ENCODE measurements around the gene MUC3A. TPM values are rescaled to one million over a fixed set of nuclear protein-coding genes. Genes with fewer than 3 reads are reported as not detected.
"Not testable (repeated sequence)": the region's sequence is repeated elsewhere in the genome, so short reads cannot be mapped to it uniquely, and the experiment has no call there.

Gene MUC3A, protein sequence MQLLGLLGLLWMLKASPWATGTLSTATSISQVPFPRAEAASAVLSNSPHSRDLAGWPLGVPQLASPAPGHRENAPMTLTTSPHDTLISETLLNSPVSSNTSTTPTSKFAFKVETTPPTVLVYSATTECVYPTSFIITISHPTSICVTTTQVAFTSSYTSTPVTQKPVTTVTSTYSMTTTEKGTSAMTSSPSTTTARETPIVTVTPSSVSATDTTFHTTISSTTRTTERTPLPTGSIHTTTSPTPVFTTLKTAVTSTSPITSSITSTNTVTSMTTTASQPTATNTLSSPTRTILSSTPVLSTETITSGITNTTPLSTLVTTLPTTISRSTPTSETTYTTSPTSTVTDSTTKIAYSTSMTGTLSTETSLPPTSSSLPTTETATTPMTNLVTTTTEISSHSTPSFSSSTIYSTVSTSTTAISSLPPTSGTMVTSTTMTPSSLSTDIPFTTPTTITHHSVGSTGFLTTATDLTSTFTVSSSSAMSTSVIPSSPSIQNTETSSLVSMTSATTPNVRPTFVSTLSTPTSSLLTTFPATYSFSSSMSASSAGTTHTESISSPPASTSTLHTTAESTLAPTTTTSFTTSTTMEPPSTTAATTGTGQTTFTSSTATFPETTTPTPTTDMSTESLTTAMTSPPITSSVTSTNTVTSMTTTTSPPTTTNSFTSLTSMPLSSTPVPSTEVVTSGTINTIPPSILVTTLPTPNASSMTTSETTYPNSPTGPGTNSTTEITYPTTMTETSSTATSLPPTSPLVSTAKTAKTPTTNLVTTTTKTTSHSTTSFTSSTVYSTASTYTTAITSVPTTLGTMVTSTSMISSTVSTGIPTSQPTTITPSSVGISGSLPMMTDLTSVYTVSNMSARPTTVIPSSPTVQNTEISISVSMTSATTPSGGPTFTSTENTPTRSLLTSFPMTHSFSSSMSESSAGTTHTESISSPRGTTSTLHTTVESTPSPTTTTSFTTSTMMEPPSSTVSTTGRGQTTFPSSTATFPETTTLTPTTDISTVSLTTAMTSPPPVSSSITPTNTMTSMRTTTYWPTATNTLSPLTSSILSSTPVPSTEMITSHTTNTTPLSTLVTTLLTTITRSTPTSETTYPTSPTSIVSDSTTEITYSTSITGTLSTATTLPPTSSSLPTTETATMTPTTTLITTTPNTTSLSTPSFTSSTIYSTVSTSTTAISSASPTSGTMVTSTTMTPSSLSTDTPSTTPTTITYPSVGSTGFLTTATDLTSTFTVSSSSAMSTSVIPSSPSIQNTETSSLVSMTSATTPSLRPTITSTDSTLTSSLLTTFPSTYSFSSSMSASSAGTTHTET (N-terminal part only)
- polyA plus RNA-seq (ENCODE audit: insufficient read length in 3 of 3) = 1 to 10 TPM in 1 of 3 donors, under 1 TPM in 2; 0.59 to 1.1 (median 0.97) TPM
- long read RNA-seq, donor 1 = 0 reads
- long read RNA-seq, donor 2 = 0 reads
- long read RNA-seq, donor 3, partial matches to known transcripts = 0 of 1 reads
- long read RNA-seq, donor 3, other reads (novel, unspliced or antisense) = 0 of 1 reads
- long read RNA-seq, donor 4 = 0 reads
- long read RNA-seq, donor 5 = 0 reads
- long read RNA-seq, donor 6 = 0 reads
- long read RNA-seq, donor 7 = 0 reads
- long read RNA-seq, donor 8 = 0 reads
- long read RNA-seq, donor 9 = 0 reads
- long read RNA-seq, donor 10, partial matches to known transcripts = 0 of 1 reads
- long read RNA-seq, donor 10, other reads (novel, unspliced or antisense) = 0 of 1 reads
- long read RNA-seq, donor 11, partial matches to known transcripts = 0 of 1 reads
- long read RNA-seq, donor 11, other reads (novel, unspliced or antisense) = 0 of 1 reads
- long read RNA-seq, donor 12 = 0 reads
- long read RNA-seq, donor 13 = 0 reads
- long read RNA-seq, donor 14 = 0 reads
- long read RNA-seq, donor 15, full-length matches to known transcripts = 17 of 86 reads
- long read RNA-seq, donor 15, partial matches to known transcripts = 62 of 86 reads
- long read RNA-seq, donor 15, other reads (novel, unspliced or antisense) = 7 of 86 reads
- long read RNA-seq, donor 16 = 0 reads

DNA sequence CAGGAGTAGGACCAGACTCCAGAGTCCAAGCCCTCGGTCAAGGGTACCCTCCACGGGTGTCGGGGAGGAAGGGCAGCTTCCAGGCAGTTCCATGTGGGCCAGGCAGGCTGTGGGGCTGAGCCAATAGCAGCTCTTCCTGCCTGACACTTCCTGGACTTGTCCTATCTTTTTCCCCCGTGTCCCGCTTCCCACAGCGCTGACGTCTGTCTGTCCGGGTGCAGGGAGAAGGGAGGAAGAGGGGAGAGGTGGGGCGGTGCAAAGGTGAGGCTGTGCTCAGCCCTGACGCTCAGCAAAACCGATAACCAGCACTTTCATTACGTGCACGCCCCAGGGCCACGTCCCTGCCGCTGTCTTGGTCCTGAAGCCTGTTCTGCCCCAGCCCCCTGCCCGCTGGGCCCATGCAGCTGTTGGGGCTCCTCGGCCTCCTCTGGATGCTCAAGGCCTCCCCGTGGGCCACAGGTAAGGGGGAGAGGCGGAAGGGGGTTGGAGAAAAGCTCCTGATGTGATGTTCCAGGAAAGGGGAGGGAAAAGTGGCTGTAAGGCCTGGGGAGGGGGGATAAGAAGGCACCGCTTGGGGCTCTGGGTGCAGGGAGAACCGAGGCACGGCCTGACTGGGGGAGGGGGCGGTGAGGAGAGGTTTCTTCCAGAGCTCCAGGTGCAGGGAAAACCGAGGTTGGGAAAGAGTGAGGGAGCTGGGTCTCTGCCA, at the start of gene MUC3A:
TSS of gene MUC3A (plus strand) at position 308 of the 706 bp plus-strand sequence. CDS start at position 399, 91 bp downstream.
- DNase-seq = no peak

DNA sequence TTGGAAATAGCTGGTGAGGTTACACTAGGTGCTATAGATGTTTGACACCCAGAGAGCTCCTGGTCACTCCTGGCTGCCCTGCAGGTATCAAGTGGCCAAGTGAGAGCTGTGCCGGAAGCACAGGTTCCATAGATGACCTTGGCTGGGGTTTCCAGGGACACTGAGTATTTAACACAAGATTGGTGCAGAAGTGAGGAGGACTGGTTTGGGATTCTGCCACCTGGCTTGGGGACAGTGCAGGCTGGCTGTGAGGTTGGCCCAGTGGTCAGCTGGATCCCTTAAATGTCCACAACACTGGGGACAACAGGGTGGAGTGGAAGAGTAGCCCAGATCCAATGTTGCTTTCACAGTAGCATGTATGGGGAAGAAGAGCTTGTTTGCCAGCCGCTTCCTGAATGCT, 48.4 kb upstream of the MUC3A start:
- DNase-seq = no peak

DNA sequence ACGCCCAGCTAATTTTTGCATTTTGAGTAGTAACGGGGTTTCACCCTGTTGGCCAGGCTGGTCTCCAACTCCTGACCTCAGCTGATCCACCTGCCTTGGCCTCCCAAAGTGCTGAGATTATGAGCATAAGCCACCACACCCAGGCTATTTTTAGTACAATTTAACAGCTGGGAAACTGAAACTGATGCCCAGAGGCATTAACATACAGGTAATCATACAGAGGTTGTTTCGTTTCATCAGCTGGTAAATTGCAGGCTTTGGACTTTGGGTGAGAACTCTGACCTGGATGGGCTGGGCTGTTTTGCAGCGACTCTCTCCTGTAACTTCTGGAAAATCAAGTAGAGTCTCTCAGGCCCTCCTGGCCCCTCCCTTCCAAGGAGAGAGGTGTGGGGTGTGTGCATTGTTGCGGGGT, 47.4 kb upstream of the MUC3A start:
- DNase-seq = no peak

DNA sequence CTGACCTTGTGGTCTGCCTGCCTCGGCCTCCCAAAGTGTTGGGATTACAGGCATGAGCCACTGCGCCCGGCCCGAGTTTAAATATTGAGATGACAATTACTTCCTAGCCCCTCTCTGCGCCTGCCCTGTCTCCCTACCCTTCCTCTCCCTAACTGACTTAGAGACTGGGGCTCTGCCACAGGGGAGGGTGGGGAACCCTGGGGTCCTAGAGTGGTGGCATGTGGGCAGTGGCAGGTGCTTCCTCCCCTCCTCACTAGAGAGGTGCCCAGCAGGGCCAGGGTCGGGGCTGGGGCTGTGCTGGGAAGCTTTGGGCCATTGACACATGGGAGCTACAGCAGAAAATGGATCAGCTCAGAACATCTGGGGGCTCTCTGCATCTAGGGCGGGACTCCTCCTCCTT, 46.7 kb upstream of the MUC3A start:
- DNase-seq = no peak

DNA sequence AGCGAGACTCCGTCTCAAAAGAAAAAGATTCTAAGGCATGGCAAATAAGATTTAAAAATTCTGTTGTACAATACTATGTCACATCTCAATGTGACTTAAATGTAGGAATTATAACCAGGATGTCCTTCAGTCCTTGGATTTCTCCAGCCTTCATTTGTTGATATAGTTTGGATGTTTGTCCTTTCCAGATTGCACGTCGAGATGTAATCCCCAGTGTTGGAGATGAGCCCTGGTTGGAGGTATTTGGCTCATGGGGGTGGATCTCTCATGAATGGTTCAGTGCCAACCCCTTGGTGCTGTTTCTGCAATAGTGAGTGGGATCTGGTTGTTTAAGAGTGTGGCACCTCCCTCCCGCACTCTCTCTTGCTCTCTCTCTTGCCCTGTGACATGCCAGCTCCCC, 40.8 kb upstream of the MUC3A start:
- DNase-seq = no peak

DNA sequence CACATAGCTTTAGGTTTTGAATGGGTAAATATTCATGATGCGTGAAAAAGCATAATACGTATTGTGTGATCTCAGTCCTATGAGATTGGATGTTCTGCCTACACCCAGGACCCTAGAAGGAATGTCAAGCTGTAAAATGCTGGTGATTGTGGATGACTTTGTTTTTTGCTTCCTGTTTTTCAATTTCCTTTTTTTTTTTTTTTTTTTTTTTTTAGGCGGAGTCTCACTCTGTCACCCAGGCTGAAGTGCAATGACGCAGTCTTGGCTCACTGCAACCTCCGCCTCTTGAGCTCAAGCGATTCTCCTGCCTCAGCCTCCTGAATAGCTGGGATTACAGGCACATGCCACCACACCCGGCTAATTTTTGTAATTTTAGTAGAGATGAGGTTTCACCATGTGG, 38.9 kb upstream of the MUC3A start:
- not testable (repeated sequence) for DNase-seq

DNA sequence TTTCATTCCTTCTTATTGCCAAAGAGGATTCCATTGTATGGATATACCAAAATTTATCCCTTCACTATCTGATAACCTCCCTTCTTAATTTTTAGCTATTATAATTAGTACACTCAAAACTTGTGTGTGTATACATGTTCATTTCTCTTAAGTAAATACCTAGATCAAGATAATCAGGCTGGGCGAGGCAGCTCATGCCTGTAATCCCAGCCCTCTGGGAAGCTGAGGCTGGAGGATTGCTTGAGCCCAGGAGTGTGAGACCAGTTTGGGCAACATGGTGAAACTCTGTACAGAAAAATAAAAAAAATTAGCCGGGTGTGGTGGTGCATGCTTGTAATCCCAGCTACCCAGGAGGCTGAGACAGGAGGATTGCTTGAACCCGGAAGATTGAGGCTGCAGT, 37.9 kb upstream of the MUC3A start:
- no peak for DNase-seq

DNA sequence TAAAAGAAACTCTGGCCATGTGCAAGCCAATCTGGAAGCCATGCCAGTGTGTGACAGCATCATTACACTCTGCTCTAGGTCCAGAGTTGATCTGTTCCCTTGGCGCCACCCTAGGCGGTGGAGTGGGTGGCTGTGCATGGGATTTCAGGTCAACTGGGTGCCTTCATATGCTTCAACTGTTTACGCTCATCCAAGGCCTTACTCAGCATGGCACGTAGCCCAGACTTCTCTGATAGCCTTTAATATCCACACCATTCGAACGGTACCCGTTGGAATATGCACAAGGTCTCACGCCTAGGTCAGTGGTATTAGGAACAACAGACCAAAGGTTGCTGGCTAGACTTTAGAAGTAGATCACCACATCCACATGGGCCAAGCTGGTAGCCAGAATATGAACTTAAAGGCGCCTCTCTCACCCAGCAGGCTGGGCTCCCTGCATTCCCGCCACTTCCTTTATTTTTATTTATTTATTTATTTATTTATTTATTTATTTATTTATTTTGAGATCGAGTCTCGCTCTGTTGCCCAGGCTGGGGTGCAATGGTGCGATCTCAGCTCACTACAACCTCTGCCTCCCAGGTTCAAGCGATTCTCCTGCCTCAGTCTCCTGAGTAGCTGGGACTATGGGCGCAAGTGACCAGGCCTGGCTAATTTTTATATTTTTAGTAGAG, 35.0 kb upstream of the MUC3A start:
- DNase-seq = no peak

DNA sequence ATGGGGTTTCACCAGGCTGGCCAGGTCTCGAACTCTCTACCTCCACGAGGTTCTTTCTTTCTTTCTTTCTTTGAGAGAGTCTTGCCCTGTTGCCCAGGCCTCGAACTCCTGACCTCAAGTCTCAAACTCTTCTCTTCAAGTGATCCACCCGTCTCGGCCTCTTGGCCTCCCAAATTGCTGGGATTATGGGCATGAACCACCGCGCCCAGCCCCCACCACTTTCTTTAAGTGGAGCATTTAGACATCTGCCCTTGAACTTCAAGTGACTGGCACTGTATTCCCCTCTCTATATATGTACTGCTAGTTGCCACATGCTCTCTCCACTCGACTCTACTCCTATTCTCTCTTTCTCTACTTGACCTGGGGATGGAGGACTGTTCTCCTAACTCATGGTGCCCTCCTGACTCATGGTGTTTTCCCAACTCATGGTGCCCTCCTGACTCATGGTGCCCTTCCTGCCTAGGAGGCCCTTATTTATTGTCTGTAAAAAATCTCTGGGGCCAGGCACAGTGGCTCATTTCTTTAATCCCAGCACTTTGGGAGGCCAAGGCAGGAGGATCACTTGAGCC, 34.4 kb upstream of the MUC3A start:
- DNase-seq = no peak

DNA sequence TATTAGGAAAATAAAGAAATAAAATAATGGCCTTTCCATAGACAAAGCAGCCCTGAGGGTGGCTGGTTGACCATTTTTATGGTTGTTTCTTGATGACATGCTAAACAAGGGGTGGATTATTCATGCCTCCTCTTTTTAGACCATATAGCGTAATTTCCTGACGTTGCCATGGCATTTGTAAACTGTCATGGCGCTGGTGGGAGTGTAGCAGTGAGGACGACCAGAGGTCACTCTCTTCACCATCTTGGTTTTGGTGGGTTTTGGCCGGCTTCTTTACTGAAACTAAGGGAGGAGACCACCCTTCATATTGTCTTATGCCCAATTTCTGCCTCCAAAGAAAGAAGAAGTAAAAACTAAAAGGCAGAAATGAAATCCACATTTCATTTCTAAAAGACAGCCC, 30.0 kb upstream of the MUC3A start:
- DNase-seq = not testable (repeated sequence)

DNA sequence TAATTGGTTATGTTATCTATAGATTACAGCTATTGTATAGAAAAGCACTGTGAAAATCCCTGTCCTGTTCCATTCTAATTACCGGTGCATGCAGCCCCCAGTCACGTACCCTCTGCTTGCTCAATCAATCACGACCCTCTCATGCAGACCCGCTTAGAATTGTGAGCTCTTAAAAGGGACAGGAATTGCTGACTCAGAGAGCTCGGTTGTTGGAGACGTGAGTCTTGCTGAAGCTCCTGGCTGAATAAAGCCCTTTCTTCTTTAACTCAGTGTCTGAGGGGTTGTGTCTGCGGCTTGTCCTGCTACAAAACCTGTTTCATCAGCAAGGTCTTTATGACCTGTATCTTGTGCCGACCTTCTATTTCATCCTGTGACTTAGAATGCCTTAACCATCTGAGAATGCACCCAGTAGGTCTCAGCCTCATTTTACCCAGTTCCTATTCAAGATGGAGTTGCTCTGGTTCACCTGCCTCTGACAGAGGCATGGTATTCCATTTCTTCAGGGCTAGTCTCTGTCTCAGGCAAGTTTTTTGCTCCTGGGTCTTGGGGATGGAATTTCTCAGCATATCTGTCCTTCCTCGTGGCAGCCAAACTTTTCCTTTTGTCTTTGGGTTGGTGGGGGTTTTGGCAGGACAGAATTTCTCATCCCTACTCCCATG, 29.4 kb upstream of the MUC3A start:
- DNase-seq = not testable (repeated sequence)

DNA sequence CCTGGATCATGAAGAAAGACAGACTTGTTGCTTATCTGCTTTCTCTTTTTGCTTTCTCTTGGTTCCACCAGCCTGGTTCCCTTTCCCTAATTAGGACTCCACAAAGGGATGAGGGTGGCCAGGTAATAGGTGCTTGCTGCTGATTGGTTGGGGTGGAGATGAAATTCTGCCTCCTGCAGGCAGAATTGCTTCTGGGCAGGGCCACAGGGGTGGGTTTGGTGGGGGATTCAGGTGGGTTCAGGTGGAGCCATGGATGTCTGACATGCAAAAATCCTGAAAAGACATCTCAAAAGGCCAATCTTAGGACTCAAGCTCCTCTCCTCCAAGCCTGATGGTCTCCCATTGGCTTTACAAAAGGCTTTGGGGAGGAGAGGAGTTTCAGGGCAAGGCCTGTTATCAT, 28.3 kb upstream of the MUC3A start:
- DNase-seq = no peak

DNA sequence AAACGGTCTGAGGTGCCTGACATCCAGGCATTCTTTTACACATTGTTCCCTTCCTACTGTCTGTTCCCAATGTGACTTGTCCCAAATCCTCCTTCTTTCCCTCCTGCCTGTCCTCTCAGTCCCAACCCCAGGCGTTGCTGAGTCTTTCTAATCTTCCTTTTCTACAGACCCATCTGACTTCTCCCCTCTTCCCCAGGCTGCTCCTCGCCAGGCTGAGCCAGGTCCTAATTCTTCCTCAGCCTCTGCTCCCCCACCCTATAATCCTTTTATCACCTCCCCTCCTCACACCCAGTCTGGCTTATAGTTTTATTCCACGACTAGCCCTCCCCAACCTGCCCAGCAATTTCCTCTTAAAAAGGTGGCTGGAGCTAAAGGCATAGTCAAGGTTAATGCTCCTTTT, 25.7 kb upstream of the MUC3A start:
- DNase-seq = not testable (repeated sequence)

DNA sequence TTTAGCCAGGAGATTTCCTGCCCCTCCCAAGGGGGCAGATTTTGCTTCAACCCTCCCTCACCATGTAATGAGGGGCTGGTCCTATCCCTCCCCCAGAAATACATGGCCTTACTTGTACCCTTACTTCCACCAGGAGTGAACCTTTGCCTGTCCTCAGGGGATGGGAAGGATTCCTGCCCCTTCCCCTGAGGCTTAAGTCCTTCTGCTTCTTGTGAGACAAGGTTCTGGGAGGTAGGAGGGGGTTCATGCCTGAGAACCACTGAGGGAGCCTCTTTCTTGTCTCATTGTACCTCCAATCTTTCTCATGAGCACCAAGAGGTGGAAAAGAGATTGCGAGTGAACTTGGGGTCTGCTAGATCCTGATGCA, 19.5 kb upstream of the MUC3A start:
- no peak for DNase-seq

DNA sequence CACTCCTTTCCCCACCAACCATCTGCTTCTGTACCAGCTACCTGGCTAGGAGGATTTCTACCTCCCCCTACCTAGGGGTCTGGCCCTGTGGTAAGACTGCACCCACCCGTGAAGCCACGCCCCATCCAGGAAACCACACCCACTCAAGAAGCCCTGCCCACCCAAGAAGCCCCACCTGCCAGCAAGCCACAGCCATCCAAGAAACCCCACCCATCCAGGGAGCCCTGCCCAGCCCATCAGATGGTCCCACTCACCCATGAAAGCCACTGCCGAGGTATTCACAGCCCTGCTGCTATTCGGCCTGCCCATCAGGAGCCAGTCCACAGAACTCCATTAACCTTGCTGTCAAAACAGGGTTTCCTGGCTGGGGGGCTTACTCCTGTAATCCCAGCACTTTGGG, 15.6 kb upstream of the MUC3A start:
- no peak for DNase-seq

DNA sequence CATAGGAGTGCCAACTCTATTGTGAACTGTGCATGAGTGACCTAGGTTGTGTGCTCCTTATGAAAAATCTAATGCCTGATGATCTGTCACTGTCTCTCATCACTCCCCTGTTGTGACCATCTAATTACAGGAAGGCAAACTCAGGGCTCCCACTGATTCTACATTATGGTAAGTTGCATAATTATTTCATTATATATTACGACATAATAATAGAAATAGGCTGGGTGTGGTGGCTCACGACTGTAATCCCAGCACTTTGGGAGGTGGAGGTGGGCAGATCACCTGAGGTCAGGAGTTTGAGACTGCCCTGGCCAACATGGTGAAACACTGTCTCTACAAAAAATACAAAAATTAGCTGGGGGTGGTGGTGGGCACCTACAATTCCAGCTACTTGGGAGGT, 14.0 kb upstream of the MUC3A start:
- not testable (repeated sequence) for DNase-seq

DNA sequence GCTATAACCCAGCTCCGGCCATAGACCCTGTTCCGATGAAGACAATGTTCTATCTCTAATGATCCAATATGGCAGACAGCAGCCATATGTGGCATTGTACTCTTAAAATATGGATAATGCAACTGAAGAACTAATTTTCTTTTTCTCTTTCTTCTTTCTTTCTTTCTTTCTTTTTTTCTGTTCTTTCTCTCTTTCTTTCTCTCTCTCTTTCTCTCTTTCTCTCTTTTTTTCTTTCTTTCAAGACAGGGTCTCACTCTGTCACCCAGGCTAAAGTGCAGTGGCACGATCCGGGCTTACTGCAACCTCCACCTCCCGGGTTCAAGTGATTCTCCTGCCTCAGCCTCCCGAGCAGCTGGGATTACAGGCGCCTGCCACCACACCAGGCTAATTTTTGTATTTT, 13.2 kb upstream of the MUC3A start:
- DNase-seq = not testable (repeated sequence)

DNA sequence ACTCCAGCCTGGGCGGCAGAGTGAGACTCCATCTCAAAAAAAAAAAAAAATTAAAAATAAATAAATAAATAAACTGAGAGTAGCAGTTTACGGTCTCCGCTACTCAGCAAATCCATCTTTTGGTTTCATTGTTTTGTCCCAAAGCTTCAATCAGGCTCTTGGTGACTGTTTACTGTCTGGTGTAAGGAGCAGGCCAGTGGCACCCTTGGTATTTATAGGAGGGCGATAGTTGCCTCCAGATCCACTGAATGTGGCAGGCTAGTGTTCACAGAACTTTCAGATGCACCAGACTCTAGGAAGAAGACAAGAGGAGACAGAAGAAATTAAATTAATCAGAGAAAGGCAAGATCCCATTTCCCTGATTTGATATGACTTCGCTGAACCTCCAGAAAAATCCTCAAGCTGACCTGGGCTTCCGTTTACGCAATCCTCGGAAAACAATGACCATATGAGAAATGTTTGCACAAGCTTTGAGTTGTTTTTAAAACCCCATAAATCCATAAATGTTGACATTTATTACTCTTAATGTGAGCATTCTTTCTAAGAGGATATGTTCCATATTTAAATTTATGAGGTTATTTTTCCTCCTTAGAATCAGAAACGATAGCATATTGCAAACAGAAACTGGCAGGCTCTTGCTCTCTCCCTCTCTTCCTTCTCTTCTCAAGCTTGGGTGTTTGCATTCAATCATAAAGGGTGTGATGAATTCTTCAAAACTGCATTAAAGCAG, 7.1 kb upstream of the MUC3A start:
- DNase-seq = peak; percentile 39
